ENCODE measurements around the gene TXNDC12.
"Not testable (repeated sequence)": the region's sequence is repeated elsewhere in the genome, so short reads cannot be mapped to it uniquely, and the experiment has no call there.

The TXNDC12 gene

DNA sequence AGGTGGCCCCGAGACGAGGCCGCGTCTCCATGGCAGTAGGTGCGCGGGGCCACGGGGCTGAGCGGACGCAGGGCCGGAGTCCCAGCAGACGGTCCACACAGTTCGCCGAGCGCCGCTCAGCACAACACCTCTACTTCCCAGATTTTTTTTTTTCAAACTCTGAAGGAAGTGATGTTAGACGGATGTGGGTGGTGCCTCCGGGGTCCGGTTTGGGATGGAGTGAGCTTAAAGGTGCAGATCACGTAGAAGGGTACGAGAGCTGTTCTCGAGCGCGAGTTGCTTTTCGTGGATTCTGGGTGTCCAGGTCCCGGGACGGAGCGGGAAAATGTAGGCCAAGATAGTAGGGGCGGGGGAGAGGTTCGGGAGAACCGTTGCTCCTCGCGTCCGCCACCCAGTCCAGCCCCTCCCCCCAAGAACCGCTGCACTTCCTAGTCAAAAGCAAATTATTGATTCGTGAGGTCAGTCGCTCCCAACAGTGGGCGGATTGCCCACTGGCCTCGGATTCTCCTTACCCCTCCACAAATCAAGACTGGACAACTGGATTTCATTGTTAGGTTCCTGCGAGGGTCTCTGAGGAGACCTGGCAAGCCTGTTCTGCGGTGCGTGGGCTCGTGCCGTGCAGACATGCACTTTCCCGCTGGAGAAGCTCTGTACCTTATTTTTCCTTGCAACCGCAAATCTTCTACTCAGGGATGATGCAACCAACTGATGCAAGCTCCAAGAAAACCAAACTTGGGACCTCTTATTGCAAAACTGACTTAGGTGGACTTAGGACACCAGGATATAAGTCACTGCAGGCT lies at the start of gene TXNDC12:
Gene TXNDC12 (minus strand): TSS at position 126 of the 800 bp plus-strand sequence. CDS start 95 bp downstream, at position 31.
- in situ Hi-C loops (cut with MboI; ENCODE audit: low sequenced_read_pairs, unreplicated experiment) = no loop called here
- DNase-seq (ENCODE audit: low spot score) = peak; percentile 87
- TF ChIP-seq CTCF (IDR thresholded peaks at IDR 0.05; ENCODE audit: borderline replicate concordance, control extremely low read depth, extremely low read depth, insufficient read depth, missing control alignments) = no peak

GRCh38 chr1:52102336-52103013 lies 47.5 kb upstream of the TXNDC12 start:
- in situ Hi-C loops (cut with MboI; ENCODE audit: low sequenced_read_pairs, unreplicated experiment) = no loop called here
- DNase-seq (ENCODE audit: low spot score) = no peak
- TF ChIP-seq CTCF (IDR thresholded peaks at IDR 0.05; ENCODE audit: borderline replicate concordance, control extremely low read depth, extremely low read depth, insufficient read depth, missing control alignments) = no peak

DNA sequence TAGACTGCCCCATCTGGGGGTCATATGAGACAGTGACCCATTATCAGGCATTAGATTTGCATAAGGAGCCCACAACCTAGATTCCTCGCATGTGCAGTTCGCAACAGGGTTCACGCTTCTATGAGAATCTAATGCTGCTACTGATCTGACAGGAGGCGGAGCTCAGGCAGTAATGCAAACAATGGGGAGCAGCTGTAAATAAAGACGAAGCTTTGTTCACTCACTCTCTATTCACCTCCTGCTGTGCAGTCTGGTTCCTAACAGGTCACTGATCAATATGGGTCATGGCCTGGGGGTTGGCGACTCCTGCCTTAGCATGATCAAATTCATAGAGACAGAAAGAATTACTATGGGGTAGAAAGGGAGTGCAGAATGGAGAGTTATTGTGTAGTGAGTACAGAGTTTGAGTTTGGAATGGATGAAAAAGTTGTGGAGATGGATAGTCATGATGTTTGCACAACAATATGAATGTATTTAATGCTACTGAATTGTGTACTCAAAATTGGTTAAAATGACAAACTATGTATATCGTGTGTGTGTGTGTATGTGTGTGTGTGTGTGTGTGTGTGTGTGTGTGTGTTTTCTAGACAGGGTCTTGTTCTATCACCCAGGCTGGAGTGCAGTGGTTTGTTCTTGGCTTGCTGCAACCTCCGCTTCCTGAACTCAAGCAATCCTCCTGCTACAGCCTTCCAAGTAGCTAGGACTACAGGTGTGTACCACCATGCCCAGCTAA lies 43.3 kb upstream of the TXNDC12 start:
- DNase-seq (ENCODE audit: low spot score) = no peak
- in situ Hi-C loops (cut with MboI; ENCODE audit: low sequenced_read_pairs, unreplicated experiment) = loop anchor here (25.0 kb wide), 1 partner anchor 111 kb away; the partner anchor contains the start of gene RAB3B
- no peak for TF ChIP-seq CTCF (IDR thresholded peaks at IDR 0.05; ENCODE audit: borderline replicate concordance, control extremely low read depth, extremely low read depth, insufficient read depth, missing control alignments)

DNA sequence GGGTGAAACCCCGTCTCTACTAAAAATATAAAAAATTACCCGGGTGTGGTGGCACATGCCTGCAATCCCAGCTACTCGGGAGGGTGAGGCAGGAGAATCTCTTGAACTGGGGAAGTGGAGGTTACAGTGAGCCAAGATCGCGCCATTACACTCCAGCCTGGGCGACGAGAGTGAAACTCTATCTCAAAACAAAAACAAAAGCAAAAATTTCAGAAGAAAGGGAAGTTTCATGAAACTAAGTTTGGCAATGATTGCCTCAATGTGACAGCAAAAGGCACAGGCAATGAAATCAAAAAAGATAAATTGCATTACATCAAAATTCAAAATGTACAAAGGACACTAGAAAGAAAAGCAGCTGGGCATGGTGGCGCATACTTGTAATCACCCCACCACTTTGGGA lies 41.2 kb upstream of the TXNDC12 start:
- DNase-seq (ENCODE audit: low spot score) = no peak
- TF ChIP-seq CTCF (IDR thresholded peaks at IDR 0.05; ENCODE audit: borderline replicate concordance, control extremely low read depth, extremely low read depth, insufficient read depth, missing control alignments) = no peak
- in situ Hi-C loops (cut with MboI; ENCODE audit: low sequenced_read_pairs, unreplicated experiment) = loop anchor here (25.0 kb wide), 1 partner anchor 109 kb away; the partner anchor contains the start of gene RAB3B

GRCh38 chr1:52094300-52094699 lies 39.3 kb upstream of the TXNDC12 start:
- in situ Hi-C loops (cut with MboI; ENCODE audit: low sequenced_read_pairs, unreplicated experiment) = loop anchor here (25.0 kb wide), 1 partner anchor 107 kb away; the partner anchor contains the start of gene RAB3B
- DNase-seq (ENCODE audit: low spot score) = not testable (repeated sequence)

DNA sequence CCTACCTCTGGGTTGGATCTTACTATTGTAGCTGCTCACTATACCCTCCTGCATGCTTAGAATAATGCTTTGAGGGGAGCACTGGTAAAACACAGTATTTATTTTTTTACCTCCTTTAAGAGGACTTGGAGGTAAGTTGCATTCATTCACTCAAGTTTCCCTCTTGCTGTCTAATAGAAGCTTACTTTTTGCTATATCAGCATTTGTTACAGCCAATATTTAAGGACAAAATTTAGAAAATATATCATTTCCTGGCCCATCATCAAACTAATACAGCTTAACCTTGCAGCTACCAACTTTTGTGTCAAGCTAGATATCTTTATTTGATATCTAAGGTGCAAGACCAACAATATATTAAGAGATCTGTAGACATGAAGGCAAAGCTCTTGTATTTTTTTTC lies 32.9 kb upstream of the TXNDC12 start:
- not testable (repeated sequence) for DNase-seq (ENCODE audit: low spot score)
- in situ Hi-C loops (cut with MboI; ENCODE audit: low sequenced_read_pairs, unreplicated experiment) = loop anchor here (25.0 kb wide), 1 partner anchor 101 kb away; the partner anchor contains the start of gene RAB3B

- TF ChIP-seq CTCF (IDR thresholded peaks at IDR 0.05; ENCODE audit: borderline replicate concordance, control extremely low read depth, extremely low read depth, insufficient read depth, missing control alignments) = no peak
- in situ Hi-C loops (cut with MboI; ENCODE audit: low sequenced_read_pairs, unreplicated experiment) = loop anchor here (25.0 kb wide), 1 partner anchor 93 kb away; the partner anchor contains the start of gene RAB3B
- DNase-seq (ENCODE audit: low spot score) = no peak
Measured at GRCh38 chr1:52080014-52080415, 25.0 kb upstream of the TXNDC12 start.

DNA sequence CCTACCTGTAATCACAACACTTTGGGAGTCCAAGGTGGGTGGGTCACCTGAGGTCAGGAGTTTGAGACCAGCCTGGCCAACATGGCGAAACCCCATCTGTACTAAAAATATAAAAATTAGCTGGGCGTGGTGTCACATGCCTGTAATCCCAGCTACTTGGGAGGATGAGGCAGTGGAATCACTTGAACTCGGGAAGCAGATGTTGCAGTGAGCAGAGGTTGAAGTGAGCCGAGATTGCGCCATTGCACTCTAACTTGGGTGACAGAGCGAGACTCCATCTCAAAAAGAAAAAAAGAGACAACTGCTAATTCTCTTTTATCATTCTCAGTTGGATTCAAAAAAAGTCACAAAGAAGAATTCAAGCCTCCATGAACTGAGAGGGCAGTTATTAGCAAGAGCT lies 22.3 kb upstream of the TXNDC12 start:
- not testable (repeated sequence) for DNase-seq (ENCODE audit: low spot score)
- in situ Hi-C loops (cut with MboI; ENCODE audit: low sequenced_read_pairs, unreplicated experiment) = loop anchor here (25.0 kb wide), 1 partner anchor 90 kb away; the partner anchor contains the start of gene RAB3B

Data from GM13976 (cell line).